ENCODE results near the gene SYNE2. TPM values are rescaled to one million over a fixed set of nuclear protein-coding genes. Genes with fewer than 3 reads are reported as not detected.

SYNE2 gene
- polyA plus RNA-seq, 1 donor from 2014 or later: 82.3 TPM

GRCh38 chr14:63833728-63834127 lies 19.1 kb upstream of the SYNE2 start:
- no peaks in the 10 kb centered on the region for H4K20me1 ChIP-seq (ENCODE audit: insufficient read depth)
- no peaks in the 10 kb centered on the region for H3K9me3 ChIP-seq (ENCODE audit: low read length)
- H3K36me3 ChIP-seq (ENCODE audit: insufficient read depth, low read length): no peaks in the 10 kb centered on the region
- H3K27ac ChIP-seq (ENCODE audit: low read length): no peak overlapping the region
- no peaks in the 10 kb centered on the region for H3K79me2 ChIP-seq (replicated peaks; ENCODE audit: insufficient read depth, low read length)
- H3K4me2 ChIP-seq (ENCODE audit: low read length): no peak overlapping the region
- H3K9ac ChIP-seq (ENCODE audit: low read length): no peak overlapping the region
- H3K27me3 ChIP-seq (ENCODE audit: insufficient read depth, low read depth, low read length): no peaks in the 10 kb centered on the region
- no peaks in the 10 kb centered on the region for H3K9me2 ChIP-seq (ENCODE audit: insufficient read depth, low read length)
- no peak overlapping the region for H2AFZ ChIP-seq (ENCODE audit: low read depth, low read length)
- H3F3A ChIP-seq (ENCODE audit: insufficient read depth, low read length, poor library complexity, severe bottlenecking): no peaks in the 10 kb centered on the region
- no peak for TF ChIP-seq REST (IDR thresholded peaks at IDR 0.05; ENCODE audit: borderline replicate concordance)
- TF ChIP-seq EP300 (conservative IDR thresholded peaks at IDR 0.05; ENCODE audit: poor library complexity, severe bottlenecking): no peak
- TF ChIP-seq POLR2AphosphoS5 (IDR thresholded peaks at IDR 0.05): no peak
- TF ChIP-seq EZH2 (IDR thresholded peaks at IDR 0.05; ENCODE audit: borderline replicate concordance, insufficient read depth, low read length, poor library complexity, severe bottlenecking): no peak
- no peak for TF ChIP-seq MXI1 (conservative IDR thresholded peaks at IDR 0.05; ENCODE audit: poor library complexity, severe bottlenecking)
- no peak for TF ChIP-seq RAD21 (conservative IDR thresholded peaks at IDR 0.05)
- TF ChIP-seq TAF1 (IDR thresholded peaks at IDR 0.05; ENCODE audit: low read depth): no peak
- TF ChIP-seq CTCF (IDR thresholded peaks at IDR 0.05; ENCODE audit: poor library complexity, severe bottlenecking): no peak
- TF ChIP-seq SMC3 (conservative IDR thresholded peaks at IDR 0.05; ENCODE audit: poor library complexity): no peak
- H3K4me3 ChIP-seq (ENCODE audit: low read length): no peak overlapping the region

GRCh38 chr14:63840981-63841380 lies 11.8 kb upstream of the SYNE2 start:
- no peaks in the 10 kb centered on the region for H3K36me3 ChIP-seq (ENCODE audit: insufficient read depth, low read length)
- H3K9me3 ChIP-seq (ENCODE audit: low read length): no peaks in the 10 kb centered on the region
- no peak overlapping the region for H3K4me3 ChIP-seq (ENCODE audit: low read length)
- no peak overlapping the region for H2AFZ ChIP-seq (ENCODE audit: low read depth, low read length)
- no peak overlapping the region for H3K4me2 ChIP-seq (ENCODE audit: low read length)
- H4K20me1 ChIP-seq (ENCODE audit: insufficient read depth): no peaks in the 10 kb centered on the region
- H3K27me3 ChIP-seq (ENCODE audit: insufficient read depth, low read depth, low read length): no peaks in the 10 kb centered on the region
- H3K79me2 ChIP-seq (replicated peaks; ENCODE audit: insufficient read depth, low read length): no peaks in the 10 kb centered on the region
- TF ChIP-seq EZH2 (IDR thresholded peaks at IDR 0.05; ENCODE audit: borderline replicate concordance, insufficient read depth, low read length, poor library complexity, severe bottlenecking): no peak
- TF ChIP-seq RAD21 (conservative IDR thresholded peaks at IDR 0.05): no peak
- no peak for TF ChIP-seq EP300 (conservative IDR thresholded peaks at IDR 0.05; ENCODE audit: poor library complexity, severe bottlenecking)
- TF ChIP-seq REST (IDR thresholded peaks at IDR 0.05; ENCODE audit: borderline replicate concordance): no peak
- no peak for TF ChIP-seq SMC3 (conservative IDR thresholded peaks at IDR 0.05; ENCODE audit: poor library complexity)
- no peak for TF ChIP-seq POLR2AphosphoS5 (IDR thresholded peaks at IDR 0.05)
- no peak for TF ChIP-seq MXI1 (conservative IDR thresholded peaks at IDR 0.05; ENCODE audit: poor library complexity, severe bottlenecking)
- TF ChIP-seq TAF1 (IDR thresholded peaks at IDR 0.05; ENCODE audit: low read depth): no peak
- no peak for TF ChIP-seq CTCF (IDR thresholded peaks at IDR 0.05; ENCODE audit: poor library complexity, severe bottlenecking)
- H3K9me2 ChIP-seq (ENCODE audit: insufficient read depth, low read length): no peaks in the 10 kb centered on the region
- no peaks in the 10 kb centered on the region for H3F3A ChIP-seq (ENCODE audit: insufficient read depth, low read length, poor library complexity, severe bottlenecking)
- no peak overlapping the region for H3K27ac ChIP-seq (ENCODE audit: low read length)
- H3K9ac ChIP-seq (ENCODE audit: low read length): no peak overlapping the region

Data from neural cell (in vitro differentiated cells).